ENCODE data around the gene TIPRL. TPM values are rescaled to one million over a fixed set of nuclear protein-coding genes. Genes with fewer than 3 reads are reported as not detected.

The TIPRL gene
- total and polyA plus RNA-seq, 12 donors, result 9.6 to 37.5 (median 30.7) TPM

DNA sequence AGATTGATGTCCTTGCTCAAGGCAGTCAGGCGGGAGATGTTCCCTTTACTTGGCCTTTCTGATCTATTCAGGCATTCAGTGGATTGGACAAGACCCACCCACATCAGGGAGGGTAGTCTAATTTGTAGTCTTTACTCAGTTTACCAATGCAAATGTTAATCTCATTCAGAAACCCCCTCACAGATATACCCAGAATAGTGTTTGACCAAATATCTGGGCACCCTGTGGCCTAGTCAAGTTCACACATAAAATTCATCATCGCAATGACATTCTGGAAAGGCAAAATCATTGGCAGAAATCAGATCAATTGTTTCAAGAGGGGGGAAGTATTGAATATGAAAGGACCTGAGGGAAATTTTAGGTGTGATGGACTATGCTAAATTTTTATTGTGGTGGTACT is 34.6 kb downstream of the TIPRL start:
- no peak for DNase-seq
- intact Hi-C loops (cut with DNase I), result no loop called here
- WGBS, 2 donors, result 98 to 100% methylated on average over 2 of the region's 2 CpGs
- Histone ChIP-seq H3K4me3 (no peak overlapping the region), H3K9me3 (peaks cover 0 to 33% (median 11%) of the 10 kb centered on the region in 11 donors), H3K27me3 (no peaks in the 10 kb centered on the region), H3K4me1 (no peaks in the 10 kb centered on the region), H3K36me3 (no peaks in the 10 kb centered on the region), H3K27ac (no peak overlapping the region)
- TF ChIP-seq, protein P1, sequence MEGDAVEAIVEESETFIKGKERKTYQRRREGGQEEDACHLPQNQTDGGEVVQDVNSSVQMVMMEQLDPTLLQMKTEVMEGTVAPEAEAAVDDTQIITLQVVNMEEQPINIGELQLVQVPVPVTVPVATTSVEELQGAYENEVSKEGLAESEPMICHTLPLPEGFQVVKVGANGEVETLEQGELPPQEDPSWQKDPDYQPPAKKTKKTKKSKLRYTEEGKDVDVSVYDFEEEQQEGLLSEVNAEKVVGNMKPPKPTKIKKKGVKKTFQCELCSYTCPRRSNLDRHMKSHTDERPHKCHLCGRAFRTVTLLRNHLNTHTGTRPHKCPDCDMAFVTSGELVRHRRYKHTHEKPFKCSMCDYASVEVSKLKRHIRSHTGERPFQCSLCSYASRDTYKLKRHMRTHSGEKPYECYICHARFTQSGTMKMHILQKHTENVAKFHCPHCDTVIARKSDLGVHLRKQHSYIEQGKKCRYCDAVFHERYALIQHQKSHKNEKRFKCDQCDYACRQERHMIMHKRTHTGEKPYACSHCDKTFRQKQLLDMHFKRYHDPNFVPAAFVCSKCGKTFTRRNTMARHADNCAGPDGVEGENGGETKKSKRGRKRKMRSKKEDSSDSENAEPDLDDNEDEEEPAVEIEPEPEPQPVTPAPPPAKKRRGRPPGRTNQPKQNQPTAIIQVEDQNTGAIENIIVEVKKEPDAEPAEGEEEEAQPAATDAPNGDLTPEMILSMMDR (IDR thresholded peaks at IDR 0.05), result no peak
- ATAC-seq, result no peak

DNA sequence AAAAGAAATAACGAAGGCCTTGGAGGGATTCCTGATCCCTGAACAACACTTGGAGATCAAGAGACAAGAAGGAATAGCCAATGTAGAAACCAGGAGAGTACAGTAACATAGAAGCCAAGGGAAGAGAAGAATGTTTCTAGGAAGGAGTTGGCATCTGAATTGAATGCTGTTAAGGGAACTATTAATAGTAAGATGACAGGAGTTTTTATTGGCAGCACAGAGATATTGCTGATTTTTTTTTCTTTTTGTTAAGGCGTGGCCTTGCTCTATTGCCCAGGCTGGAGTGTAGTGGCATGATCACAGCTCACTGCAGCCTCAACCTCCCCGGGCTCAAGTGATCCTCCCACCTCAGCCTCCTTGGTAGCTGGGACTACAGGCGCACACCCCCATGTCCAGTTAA is 37.4 kb downstream of the TIPRL start:
- intact Hi-C loops (cut with DNase I), result no loop called here
- Histone ChIP-seq H3K27me3 (no peaks in the 10 kb centered on the region), H3K9me3 (peaks cover 0 to 28% (median 9%) of the 10 kb centered on the region in 11 donors), H3K4me3 (no peak overlapping the region), H3K27ac (no peak overlapping the region), H3K4me1 (no peaks in the 10 kb centered on the region), H3K36me3 (no peaks in the 10 kb centered on the region)
- WGBS, 2 donors, result 61 to 69% methylated on average over 4 of the region's 4 CpGs
- no peak for DNase-seq
- TF ChIP-seq, protein P1 (IDR thresholded peaks at IDR 0.05), result no peak
- ATAC-seq, result peak; percentile 65 to 93 (median 85)

DNA sequence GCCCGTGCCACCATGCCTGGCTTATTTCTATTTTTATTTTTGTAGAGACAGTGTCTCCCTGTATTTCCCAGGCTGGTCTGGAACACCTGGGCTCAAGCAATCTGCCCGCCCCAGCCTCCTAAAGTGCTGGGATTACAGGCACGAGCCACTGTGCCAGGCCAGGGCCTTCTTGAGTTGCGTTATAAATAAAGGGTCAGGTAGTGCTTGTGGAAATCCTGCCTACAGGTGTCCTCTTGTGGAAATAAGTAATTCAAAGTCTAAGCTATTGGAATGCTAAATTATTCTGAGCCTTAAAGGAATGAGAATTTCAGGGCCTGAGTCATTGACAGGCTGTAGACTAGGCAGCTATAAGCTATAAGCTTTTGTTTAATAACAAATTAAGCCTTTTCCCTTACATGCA is 38.9 kb downstream of the TIPRL start:
- Histone ChIP-seq H3K4me3 (no peak overlapping the region), H3K27me3 (peaks cover 0 to 6% (median 0%) of the 10 kb centered on the region in 7 donors), H3K4me1 (no peaks in the 10 kb centered on the region), H3K9me3 (peaks cover 0 to 13% (median 6%) of the 10 kb centered on the region in 11 donors), H3K36me3 (no peaks in the 10 kb centered on the region), H3K27ac (no peak overlapping the region)
- WGBS, 2 donors, result 91 to 93% methylated on average over 4 of the region's 4 CpGs
- intact Hi-C loops (cut with DNase I), result no loop called here
- TF ChIP-seq, protein P1 (IDR thresholded peaks at IDR 0.05), result no peak
- DNase-seq, result no peak
- no peak for ATAC-seq

DNA sequence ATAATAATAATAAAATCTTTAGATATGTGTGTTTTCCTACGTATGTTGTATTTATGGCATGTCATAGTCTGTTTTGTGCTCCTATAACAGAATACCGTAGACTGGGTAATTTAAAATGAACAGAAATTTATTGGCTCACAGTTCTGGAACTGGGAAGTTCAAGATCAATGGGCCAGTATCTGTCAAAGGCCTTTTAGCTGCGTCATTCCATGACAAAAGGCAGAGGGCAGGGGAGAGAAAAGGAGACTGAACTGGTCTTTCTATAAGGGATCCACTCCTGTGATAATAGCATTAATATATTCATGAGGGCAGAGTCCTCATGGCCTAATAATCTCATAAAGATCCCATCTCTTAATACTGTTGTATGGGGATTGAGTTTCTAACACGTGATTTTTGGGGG is 39.9 kb downstream of the TIPRL start:
- no peaks in the 10 kb centered on the region for H3K36me3 ChIP-seq
- H3K4me3 ChIP-seq, result no peak overlapping the region
- no peak for ATAC-seq
- no peak overlapping the region for H3K27ac ChIP-seq
- H3K27me3 ChIP-seq, result peaks cover 0 to 6% (median 0%) of the 10 kb centered on the region in 7 donors
- intact Hi-C loops (cut with DNase I), result no loop called here
- DNase-seq, result no peak
- H3K4me1 ChIP-seq, result no peaks in the 10 kb centered on the region
- TF ChIP-seq, protein P1 (IDR thresholded peaks at IDR 0.05), result no peak
- 88 to 94% methylated on average over 4 of the region's 4 CpGs for WGBS, 2 donors
- peaks cover 0 to 8% (median 0%) of the 10 kb centered on the region in 11 donors for H3K9me3 ChIP-seq
